Measurements from ENCODE around the gene NOXA1.

Gene NOXA1

GRCh38 chr9:137427454-137428310, 4.5 kb downstream of the NOXA1 start:
- DNase-seq = no peak

GRCh38 chr9:137428311-137428630, 5.1 kb downstream of the NOXA1 start:
- no peak for DNase-seq

- DNase-seq = no peak
Measured at GRCh38 chr9:137428841-137429545, 5.8 kb downstream of the NOXA1 start.

GRCh38 chr9:137429546-137429890, 6.3 kb downstream of the NOXA1 start:
- DNase-seq = no peak

GRCh38 chr9:137429974-137430722, 7.0 kb downstream of the NOXA1 start:
- DNase-seq = no peak

GRCh38 chr9:137430723-137431415, 7.7 kb downstream of the NOXA1 start:
- DNase-seq = no peak

- DNase-seq = no peak
Measured at GRCh38 chr9:137431416-137431931, 8.3 kb downstream of the NOXA1 start.

- DNase-seq = no peak
Measured at GRCh38 chr9:137432687-137433348, 9.6 kb downstream of the NOXA1 start.

- DNase-seq = no peak
Measured at GRCh38 chr9:137433349-137433915, 10.2 kb downstream of the NOXA1 start.

GRCh38 chr9:137433916-137434431, 10.8 kb downstream of the NOXA1 start:
- no peak for DNase-seq

GRCh38 chr9:137434498-137435380, 11.5 kb downstream of the NOXA1 start:
- no peak for DNase-seq

- no peak for DNase-seq
Measured at GRCh38 chr9:137435381-137435891, 12.2 kb downstream of the NOXA1 start.

GRCh38 chr9:137435980-137436760, 13.0 kb downstream of the NOXA1 start:
- DNase-seq = no peak

- DNase-seq = no peak
Measured at GRCh38 chr9:137436761-137437600, 13.8 kb downstream of the NOXA1 start.

GRCh38 chr9:137437691-137438590, 14.7 kb downstream of the NOXA1 start:
- DNase-seq = no peak

GRCh38 chr9:137438591-137439157, 15.5 kb downstream of the NOXA1 start:
- no peak for DNase-seq

GRCh38 chr9:137439158-137439714, 16.0 kb downstream of the NOXA1 start:
- no peak for DNase-seq
